IMR-90 (cell line): ENCODE measurements around the gene ATM. TPM values are rescaled to one million over a fixed set of nuclear protein-coding genes. Genes with fewer than 3 reads are reported as not detected.

Source experiments
- ATAC-seq: fragments of 200-7000 bp; cut with Tn5 transposase; 2 replicates; pipeline ENCODE4 v1.9.1; 2020; ENCODE audit warnings: low read depth, mild to moderate bottlenecking, moderate library complexity
- BruUV-seq: library from RNA; stranded (reverse); fragments of 400-500 nt; replicated peaks from 2 replicates; lab custom pipeline; 2021; lab: Mats Ljungman, UMichigan
- CTCF ChIA-PET: fragments of 300-600 bp; formaldehyde crosslinking; extraction: SDS; loops from one replicate; lab custom pipeline; 2021; ENCODE audit warnings: antibody characterized with exemption; lab: Yijun Ruan, JAX
- POLR2A ChIA-PET: fragments of 300-600 bp; sonication (Branson Sonifier 250); formaldehyde crosslinking; loops from one replicate; lab custom pipeline; 2022; ENCODE audit warnings: antibody characterized with exemption; ENCODE audit not compliant: unreplicated experiment; lab: Charles Lee
- DNase-seq: peaks from one replicate; pipeline ENCODE4 v3.0.0; 2013
- H2AFZ ChIP-seq: replicated peaks from 2 replicates; pipeline ENCODE3; 2013; ENCODE audit warnings: low read length, mild to moderate bottlenecking; ENCODE audit not compliant: poor library complexity
- H2AK5ac ChIP-seq: 2 replicates; pipeline ENCODE4 v1.6.1; 2013; ENCODE audit warnings: low read depth, low read length, inconsistent platforms
- H2AK9ac ChIP-seq: replicated peaks from 2 replicates; pipeline ENCODE3; 2013; ENCODE audit warnings: mild to moderate bottlenecking, low read depth, low read length, moderate library complexity; ENCODE audit not compliant: poor library complexity
- H2BK120ac ChIP-seq: 2 replicates; pipeline ENCODE4 v1.6.1; 2013; ENCODE audit warnings: low read depth, low read length, inconsistent platforms
- H2BK15ac ChIP-seq: 3 replicates; pipeline ENCODE4 v1.6.1; 2013; ENCODE audit warnings: low read depth, low read length, inconsistent platforms
- H2BK20ac ChIP-seq: 2 replicates; pipeline ENCODE4 v1.6.1; 2013; ENCODE audit warnings: low read depth, mild to moderate bottlenecking, inconsistent platforms, low read length, moderate library complexity
- H2BK5ac ChIP-seq: 2 replicates; pipeline ENCODE4 v1.6.1; 2013; ENCODE audit warnings: mild to moderate bottlenecking, low read depth, low read length, inconsistent platforms; ENCODE audit not compliant: poor library complexity, severe bottlenecking
- H3K14ac ChIP-seq: replicated peaks from 2 replicates; pipeline ENCODE4 v1.6.1; 2013; ENCODE audit warnings: low read depth, low read length, inconsistent platforms
- H3K18ac ChIP-seq: 2 replicates; pipeline ENCODE4 v1.6.1; 2013; ENCODE audit warnings: low read depth, low read length, control low read depth
- H3K23ac ChIP-seq: 2 replicates; pipeline ENCODE4 v1.6.1; 2013; ENCODE audit warnings: low read depth, low read length, inconsistent platforms
- H3K27ac ChIP-seq: 2 replicates; pipeline ENCODE4 v1.5.1; 2013; ENCODE audit warnings: mild to moderate bottlenecking, control low read depth, low read length; ENCODE audit not compliant: insufficient read depth
- H3K27me3 ChIP-seq: 2 replicates; pipeline ENCODE4 v1.6.1; 2013; ENCODE audit warnings: low read length; ENCODE audit not compliant: control insufficient read depth, insufficient read depth
- H3K36me3 ChIP-seq: 2 replicates; pipeline ENCODE4 v1.6.1; 2013; ENCODE audit warnings: low read length, mixed read lengths; ENCODE audit not compliant: control insufficient read depth, insufficient read depth
- H3K4ac ChIP-seq: 2 replicates; pipeline ENCODE4 v1.6.1; 2013; ENCODE audit warnings: low read depth, low read length, inconsistent platforms
- H3K4me1 ChIP-seq: 2 replicates; pipeline ENCODE4 v1.6.1; 2013; ENCODE audit warnings: low read length, mixed read lengths; ENCODE audit not compliant: control insufficient read depth, insufficient read depth
- H3K4me2 ChIP-seq: 2 replicates; pipeline ENCODE4 v1.6.1; 2013; ENCODE audit warnings: low read depth, mild to moderate bottlenecking, control low read depth, low read length, moderate library complexity
- H3K4me3 ChIP-seq: 2 replicates; pipeline ENCODE4 v1.5.1; 2013; ENCODE audit warnings: low read depth, mild to moderate bottlenecking, control low read depth, low read length, moderate library complexity; ENCODE audit not compliant: insufficient read depth
- H3K56ac ChIP-seq: 2 replicates; pipeline ENCODE4 v1.6.1; 2013; ENCODE audit warnings: low read length, inconsistent platforms; ENCODE audit not compliant: insufficient read depth; ENCODE audit errors: extremely low read depth
- H3K79me1 ChIP-seq, 2 experiments: 2 replicates each; pipeline ENCODE4 v1.6.1; 2013; ENCODE audit warnings: low read length in 2 of 2, inconsistent platforms in 1 of 2, low read depth in 1 of 2
- H3K9ac ChIP-seq: 2 replicates; pipeline ENCODE4 v1.6.1; 2013; ENCODE audit warnings: low read depth, low read length, control low read depth
- H3K9me1 ChIP-seq: 2 replicates; pipeline ENCODE4 v1.6.1; 2013; ENCODE audit warnings: low read length, inconsistent platforms; ENCODE audit not compliant: insufficient read depth
- H3K9me3 ChIP-seq: 2 replicates; pipeline ENCODE4 v1.6.1; 2013; ENCODE audit warnings: low read length; ENCODE audit not compliant: control insufficient read depth, insufficient read depth
- H4K20me1 ChIP-seq: 2 replicates; pipeline ENCODE4 v1.6.1; 2013; ENCODE audit warnings: low read length, inconsistent platforms; ENCODE audit not compliant: insufficient read depth
- H4K5ac ChIP-seq: 2 replicates; pipeline ENCODE4 v1.6.1; 2013; ENCODE audit warnings: mild to moderate bottlenecking, low read depth, low read length, control low read depth
- H4K8ac ChIP-seq, 2 experiments: 2 replicates each; pipeline ENCODE4 v1.6.1; 2013; ENCODE audit warnings: low read depth in 2 of 2, low read length in 2 of 2, control low read depth in 1 of 2, inconsistent platforms in 1 of 2
- H4K91ac ChIP-seq: 2 replicates; pipeline ENCODE4 v1.6.1; 2013; ENCODE audit warnings: low read depth, low read length, inconsistent platforms; ENCODE audit not compliant: insufficient read depth
- CEBPB ChIP-seq: IDR thresholded peaks from 2 replicates; pipeline ENCODE4 v1.6.1; 2012; ENCODE audit warnings: low read depth, low read length, improper control_type of control experiment
- POLR2A ChIP-seq: IDR thresholded peaks from 2 replicates; pipeline ENCODE4 v1.6.1; 2012; ENCODE audit warnings: mild to moderate bottlenecking, low read depth, low read length
- WGBS, 2 experiments: methylation state at CpG; one replicate each; pipeline versions ENCODE4 v1.1.5 to v1.1.7; 2013; ENCODE audit warnings: missing lambda C conversion rate in 2 of 2; ENCODE audit not compliant: insufficient read length in 1 of 2; ENCODE audit errors: extremely low coverage in 2 of 2; 5-methylcytosine and 5-hydroxymethylcytosine counted together
- dilution Hi-C: fragments of 300-500 bp; cut with HindIII; formaldehyde crosslinking; loops from one replicate; pipeline ENCODE4 v1.14.3; 2018; ENCODE audit warnings: low sequenced_read_pairs; ENCODE audit not compliant: unreplicated experiment
- in situ Hi-C: fragments of 300-500 bp; cut with MboI; formaldehyde crosslinking; loops from 3 replicates; pipeline ENCODE4 v1.14.3; 2019; ENCODE audit warnings: low sequenced_read_pairs, inconsistent platforms, mixed read lengths
- intact Hi-C: fragments of 100-400 bp; cut with micrococcal nuclease; formaldehyde crosslinking; loops from 2 replicates; pipeline ENCODE4 v1.10.0; 2022
- polyA plus RNA-seq, 3 experiments: library from polyadenylated mRNA; depleted of rRNA; stranded (reverse); fragments of >200 nt; gene quantifications; 2 replicates each; pipeline ENCODE4 v1.2.3, GENCODE V29; 2012; ENCODE audit warnings: low replicate concordance in 1 of 3
- total RNA-seq: library from RNA; depleted of rRNA; stranded (reverse); fragments of >200 nt; gene quantifications from 2 replicates; pipeline ENCODE4 v1.2.3, GENCODE V29; 2012
- TF ChIP-seq, protein P1 (sequence below): conservative IDR thresholded peaks from 2 replicates; pipeline ENCODE4 v1.5.1; 2012; ENCODE audit warnings: mild to moderate bottlenecking, low read depth, low read length, improper control_type of control experiment

The ATM gene
- total and polyA plus RNA-seq, 2 of the 4 experiments (the other 2 are of a cell fraction): 18.1 to 30.6 TPM

DNA sequence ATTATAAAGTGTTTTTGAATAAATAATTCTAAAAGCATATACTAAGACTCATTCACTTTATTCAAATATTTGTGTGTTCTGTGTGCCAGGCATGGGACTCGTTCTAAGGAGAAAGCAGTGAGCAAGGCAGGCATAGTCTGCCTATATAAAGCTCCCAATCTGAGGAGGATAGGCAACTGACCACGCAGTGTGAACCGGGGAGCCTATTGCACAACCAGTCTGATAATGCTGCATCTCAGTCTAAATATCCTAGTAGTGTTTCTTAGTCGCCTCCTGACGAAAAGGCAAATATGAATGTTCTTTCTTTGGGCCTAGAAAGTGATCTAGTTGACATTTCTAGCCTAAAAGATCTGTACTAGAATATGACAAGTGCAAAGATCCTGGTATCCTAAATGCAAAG lies 146.2 kb downstream of the ATM start:
- CTCF ChIA-PET: interaction anchor here (0.6 kb wide), 1 partner anchor 68 kb away, joined by 4 read pairs; no protein-coding TSS in a partner anchor
- intact Hi-C loops: loop anchor here (5.0 kb wide), 1 partner anchor 98 kb away; the partner anchor contains the start of gene C11orf65
- WGBS, 2 experiments: no CpG with 5 or more reads among the region's 5 CpGs

More for the DNA sequence above, 146.2 kb downstream of the ATM start:
- Histone ChIP-seq H2BK5ac (no peak overlapping the region), H2BK15ac (no peak overlapping the region), H2AK5ac (no peak overlapping the region), H3K27ac (no peak overlapping the region), H3K4me2 (no peak overlapping the region), H3K79me1 (no peaks in the 10 kb centered on the region), H3K27me3 (no peaks in the 10 kb centered on the region), H4K8ac (no peak overlapping the region), H2BK20ac (peak overlapping the region; percentile 49; the same call in 1 of the 2 replicates), H3K4me1 (peaks cover 3% of the 10 kb centered on the region), H2AFZ (no peak overlapping the region), H3K23ac (no peak overlapping the region), H4K91ac (no peak overlapping the region), H3K9me3 (no peaks in the 10 kb centered on the region), H4K5ac (no peak overlapping the region), H2AK9ac (no peak overlapping the region), H2BK120ac (no peak overlapping the region), H4K20me1 (no peaks in the 10 kb centered on the region), H3K4ac (no peak overlapping the region), H3K56ac (no peak overlapping the region), H3K4me3 (no peak overlapping the region), H3K14ac (no peak overlapping the region; the same call in 1 of the 2 replicates), H3K18ac (no peak overlapping the region), H3K9me1 (no peaks in the 10 kb centered on the region), H3K9ac (no peak overlapping the region), H3K36me3 (peaks cover 8% of the 10 kb centered on the region)
- TF ChIP-seq POLR2A (no peak), CEBPB (peak; percentile 91)
- TF ChIP-seq, protein P1, sequence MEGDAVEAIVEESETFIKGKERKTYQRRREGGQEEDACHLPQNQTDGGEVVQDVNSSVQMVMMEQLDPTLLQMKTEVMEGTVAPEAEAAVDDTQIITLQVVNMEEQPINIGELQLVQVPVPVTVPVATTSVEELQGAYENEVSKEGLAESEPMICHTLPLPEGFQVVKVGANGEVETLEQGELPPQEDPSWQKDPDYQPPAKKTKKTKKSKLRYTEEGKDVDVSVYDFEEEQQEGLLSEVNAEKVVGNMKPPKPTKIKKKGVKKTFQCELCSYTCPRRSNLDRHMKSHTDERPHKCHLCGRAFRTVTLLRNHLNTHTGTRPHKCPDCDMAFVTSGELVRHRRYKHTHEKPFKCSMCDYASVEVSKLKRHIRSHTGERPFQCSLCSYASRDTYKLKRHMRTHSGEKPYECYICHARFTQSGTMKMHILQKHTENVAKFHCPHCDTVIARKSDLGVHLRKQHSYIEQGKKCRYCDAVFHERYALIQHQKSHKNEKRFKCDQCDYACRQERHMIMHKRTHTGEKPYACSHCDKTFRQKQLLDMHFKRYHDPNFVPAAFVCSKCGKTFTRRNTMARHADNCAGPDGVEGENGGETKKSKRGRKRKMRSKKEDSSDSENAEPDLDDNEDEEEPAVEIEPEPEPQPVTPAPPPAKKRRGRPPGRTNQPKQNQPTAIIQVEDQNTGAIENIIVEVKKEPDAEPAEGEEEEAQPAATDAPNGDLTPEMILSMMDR: no peak
- in situ Hi-C loops (no loop called here), dilution Hi-C loops (no loop called here)
- POLR2A ChIA-PET: no interaction called here
- BruUV-seq: no TSS peak
- no peak for ATAC-seq
- peak; percentile 23 for DNase-seq
